Liver (tissue), 9 donors: Measurements from ENCODE around the gene ADTRP. TPM values are rescaled to one million over a fixed set of nuclear protein-coding genes. Genes with fewer than 3 reads are reported as not detected.

Source experiments
- DNase-seq: peaks from one replicate; pipeline ENCODE4 v3.0.0-alpha.2; 2017; ENCODE audit warnings: low spot score
- H3K27ac ChIP-seq, 2 donors: one replicate each; pipeline ENCODE4 v1.7.0; 2013; ENCODE audit warnings: inconsistent platforms in 2 of 2, low read length in 2 of 2, control low read depth in 1 of 2, low read depth in 1 of 2, mild to moderate bottlenecking in 1 of 2
- H3K27me3 ChIP-seq, 4 donors: one replicate each; pipeline versions ENCODE4 v1.6.1 to v1.7.0; 2013; ENCODE audit warnings: low read length in 3 of 4, inconsistent platforms in 1 of 4, mild to moderate bottlenecking in 1 of 4, moderate library complexity in 1 of 4; ENCODE audit not compliant: control insufficient read depth in 4 of 4, insufficient read depth in 4 of 4
- H3K36me3 ChIP-seq, 4 donors: one replicate each; pipeline versions ENCODE4 v1.6.1 to v1.7.0; 2013; ENCODE audit warnings: low read length in 3 of 4, mild to moderate bottlenecking in 3 of 4, low read depth in 1 of 4, moderate library complexity in 1 of 4; ENCODE audit not compliant: control insufficient read depth in 4 of 4, insufficient read depth in 3 of 4
- H3K4me1 ChIP-seq, 4 donors: one replicate each; pipeline versions ENCODE4 v1.6.1 to v1.7.0; 2013; ENCODE audit warnings: low read length in 3 of 4, mild to moderate bottlenecking in 3 of 4, moderate library complexity in 1 of 4; ENCODE audit not compliant: control insufficient read depth in 4 of 4, insufficient read depth in 4 of 4
- H3K4me3 ChIP-seq, 3 donors: one replicate each; pipeline versions ENCODE4 v1.6.1 to v1.7.0; 2013; ENCODE audit warnings: low read length in 3 of 3, control low read depth in 1 of 3, low read depth in 1 of 3, mild to moderate bottlenecking in 1 of 3
- H3K9ac ChIP-seq, 2 donors: one replicate each; pipeline ENCODE4 v1.7.0; 2013; ENCODE audit warnings: low read length in 2 of 2, mild to moderate bottlenecking in 2 of 2, moderate library complexity in 2 of 2, control low read depth in 1 of 2, low read depth in 1 of 2
- H3K9me3 ChIP-seq, 4 donors: one replicate each; pipeline versions ENCODE4 v1.6.1 to v1.7.0; 2013; ENCODE audit warnings: low read length in 3 of 4; ENCODE audit not compliant: control insufficient read depth in 4 of 4
- EGR1 ChIP-seq, 2 donors: IDR thresholded peaks; 2 replicates each; pipeline ENCODE4 v1.6.1; 2016 to 2018; ENCODE audit warnings: antibody characterized with exemption in 2 of 2, low read depth in 2 of 2
- FOXA1 ChIP-seq: IDR thresholded peaks from 2 replicates; pipeline ENCODE4 v1.6.1; 2016; ENCODE audit warnings: antibody characterized with exemption
- FOXA2 ChIP-seq: IDR thresholded peaks from 2 replicates; pipeline ENCODE4 v1.6.1; 2016; ENCODE audit warnings: antibody characterized with exemption
- GABPA ChIP-seq, 2 donors: IDR thresholded peaks in 1 of 2; conservative IDR thresholded peaks in 1 of 2; 2 replicates each; pipeline ENCODE4 v1.6.1; 2016; ENCODE audit warnings: antibody characterized with exemption in 2 of 2, mild to moderate bottlenecking in 1 of 2, moderate library complexity in 1 of 2
- HNF4A ChIP-seq, 2 donors: conservative IDR thresholded peaks; 2 replicates each; pipeline ENCODE4 v1.6.1; 2016; ENCODE audit warnings: antibody characterized with exemption in 2 of 2, mild to moderate bottlenecking in 2 of 2
- HNF4G ChIP-seq: IDR thresholded peaks from 2 replicates; pipeline ENCODE4 v1.6.1; 2016; ENCODE audit warnings: antibody characterized with exemption
- NR2F2 ChIP-seq: IDR thresholded peaks from 2 replicates; pipeline ENCODE4 v1.6.1; 2016; ENCODE audit warnings: antibody characterized with exemption
- RAD21 ChIP-seq, 2 donors: IDR thresholded peaks; 2 replicates each; pipeline ENCODE4 v1.6.1; 2016; ENCODE audit warnings: antibody characterized with exemption in 2 of 2, mild to moderate bottlenecking in 2 of 2
- RXRA ChIP-seq, 2 donors: IDR thresholded peaks; 2 replicates each; pipeline ENCODE4 v1.6.1; 2017 to 2018; ENCODE audit warnings: antibody characterized with exemption in 2 of 2, mild to moderate bottlenecking in 1 of 2
- SP1 ChIP-seq: IDR thresholded peaks from 2 replicates; pipeline ENCODE4 v1.6.1; 2018; ENCODE audit warnings: antibody characterized with exemption, mild to moderate bottlenecking
- TAF1 ChIP-seq: conservative IDR thresholded peaks from 2 replicates; pipeline ENCODE4 v1.6.1; 2016; ENCODE audit warnings: antibody characterized with exemption, mild to moderate bottlenecking
- YY1 ChIP-seq: IDR thresholded peaks from 2 replicates; pipeline ENCODE4 v1.6.1; 2016; ENCODE audit warnings: antibody characterized with exemption, mild to moderate bottlenecking
- WGBS: extraction: QIAGEN DNeasy Blood & Tissue Kit; methylation state at CpG from one replicate; pipeline ENCODE4 v1.1.7; 2013; 5-methylcytosine and 5-hydroxymethylcytosine counted together
- polyA plus RNA-seq, 2 donors: library from polyadenylated mRNA; stranded (reverse) in 1 of 2; unstranded in 1 of 2; fragments of 200-250 nt in 1 of 2; fragments of >200 nt in 1 of 2; fragmentation: Nextera tagmentation in 1 of 2; extraction: Ambion mirVana in 1 of 2; gene quantifications; one replicate each; pipeline versions ENCODE4 v1.2.1 to v1.2.3, GENCODE V29; 2013 to 2015
- total RNA-seq, 2 donors: library from RNA; depleted of rRNA; stranded (reverse); fragments of >200 nt; gene quantifications; one replicate each; pipeline ENCODE4 v1.2.3, GENCODE V29; 2014
- TF ChIP-seq, protein P1 (sequence below): IDR thresholded peaks from 2 replicates; pipeline ENCODE4 v1.6.1; 2016; ENCODE audit warnings: antibody characterized with exemption
- TF ChIP-seq, protein P2 (sequence below): IDR thresholded peaks from 2 replicates; pipeline ENCODE4 v1.6.1; 2016; ENCODE audit warnings: antibody characterized with exemption, mild to moderate bottlenecking
- TF ChIP-seq, protein P3 (sequence below): IDR thresholded peaks from 2 replicates; pipeline ENCODE4 v1.6.1; 2016; ENCODE audit warnings: antibody characterized with exemption
- TF ChIP-seq, protein P4 (sequence below): fragments of 150-350 bp; IDR thresholded peaks from 2 replicates; pipeline ENCODE4 v1.5.1; 2017; ENCODE audit warnings: improper control_type of control experiment, low read depth, low read length; ENCODE audit not compliant: missing input control
- donor health status: healthy.
- donor health status: healthy.
- donor health status: healthy.
- donor health status: healthy.
- donor health status: healthy.

ADTRP gene
- total and polyA plus RNA-seq, 4 donors, result 0.21 to 2.0 (median 0.50) TPM; not detected in 1

DNA sequence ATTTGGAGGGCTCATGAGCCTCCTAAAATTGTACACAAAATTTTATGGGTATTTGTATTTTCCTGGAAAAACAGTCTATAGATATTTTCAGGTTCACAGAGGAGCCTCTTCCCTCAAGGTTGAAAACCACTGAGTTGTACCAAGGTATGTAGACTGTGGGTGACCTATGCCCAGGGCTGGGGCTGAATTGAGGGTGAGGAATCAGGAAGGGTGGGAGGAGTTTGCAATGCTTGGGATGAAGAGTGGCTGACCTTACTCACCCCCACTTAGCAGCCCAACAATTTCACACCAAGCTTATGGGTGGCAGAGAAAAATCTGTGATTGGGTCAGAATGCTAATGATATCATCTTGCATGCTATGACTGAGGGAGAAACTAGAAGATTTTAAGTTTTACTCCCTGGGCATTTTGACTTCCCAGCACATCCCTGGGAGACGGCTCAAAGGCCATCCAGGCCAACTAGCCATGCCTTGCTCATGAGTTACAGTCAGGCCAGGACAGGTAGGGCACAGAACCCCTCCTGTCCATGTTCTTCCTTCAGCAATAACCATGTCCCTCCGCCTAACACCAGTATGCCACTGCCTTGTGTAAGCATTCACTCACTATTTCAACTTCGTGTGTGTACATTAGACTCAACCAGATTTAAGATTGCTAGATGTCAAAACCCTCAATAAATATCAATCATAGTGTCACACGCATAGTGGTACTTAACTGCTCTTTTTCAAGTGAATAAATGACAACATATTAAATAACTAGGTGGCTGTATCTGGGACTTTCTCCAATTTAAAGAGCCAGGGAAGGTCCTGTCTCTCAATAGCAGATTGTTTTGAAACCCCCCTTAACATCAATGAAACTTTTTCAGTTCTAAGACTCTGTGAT lies 16.6 kb downstream of the ADTRP start (continued):
- TF ChIP-seq, protein P1, sequence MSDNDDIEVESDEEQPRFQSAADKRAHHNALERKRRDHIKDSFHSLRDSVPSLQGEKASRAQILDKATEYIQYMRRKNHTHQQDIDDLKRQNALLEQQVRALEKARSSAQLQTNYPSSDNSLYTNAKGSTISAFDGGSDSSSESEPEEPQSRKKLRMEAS, result no peak
- TF ChIP-seq, protein P2, sequence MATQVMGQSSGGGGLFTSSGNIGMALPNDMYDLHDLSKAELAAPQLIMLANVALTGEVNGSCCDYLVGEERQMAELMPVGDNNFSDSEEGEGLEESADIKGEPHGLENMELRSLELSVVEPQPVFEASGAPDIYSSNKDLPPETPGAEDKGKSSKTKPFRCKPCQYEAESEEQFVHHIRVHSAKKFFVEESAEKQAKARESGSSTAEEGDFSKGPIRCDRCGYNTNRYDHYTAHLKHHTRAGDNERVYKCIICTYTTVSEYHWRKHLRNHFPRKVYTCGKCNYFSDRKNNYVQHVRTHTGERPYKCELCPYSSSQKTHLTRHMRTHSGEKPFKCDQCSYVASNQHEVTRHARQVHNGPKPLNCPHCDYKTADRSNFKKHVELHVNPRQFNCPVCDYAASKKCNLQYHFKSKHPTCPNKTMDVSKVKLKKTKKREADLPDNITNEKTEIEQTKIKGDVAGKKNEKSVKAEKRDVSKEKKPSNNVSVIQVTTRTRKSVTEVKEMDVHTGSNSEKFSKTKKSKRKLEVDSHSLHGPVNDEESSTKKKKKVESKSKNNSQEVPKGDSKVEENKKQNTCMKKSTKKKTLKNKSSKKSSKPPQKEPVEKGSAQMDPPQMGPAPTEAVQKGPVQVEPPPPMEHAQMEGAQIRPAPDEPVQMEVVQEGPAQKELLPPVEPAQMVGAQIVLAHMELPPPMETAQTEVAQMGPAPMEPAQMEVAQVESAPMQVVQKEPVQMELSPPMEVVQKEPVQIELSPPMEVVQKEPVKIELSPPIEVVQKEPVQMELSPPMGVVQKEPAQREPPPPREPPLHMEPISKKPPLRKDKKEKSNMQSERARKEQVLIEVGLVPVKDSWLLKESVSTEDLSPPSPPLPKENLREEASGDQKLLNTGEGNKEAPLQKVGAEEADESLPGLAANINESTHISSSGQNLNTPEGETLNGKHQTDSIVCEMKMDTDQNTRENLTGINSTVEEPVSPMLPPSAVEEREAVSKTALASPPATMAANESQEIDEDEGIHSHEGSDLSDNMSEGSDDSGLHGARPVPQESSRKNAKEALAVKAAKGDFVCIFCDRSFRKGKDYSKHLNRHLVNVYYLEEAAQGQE, result no peak
- no peak for TF ChIP-seq RAD21 (IDR thresholded peaks at IDR 0.05)
- no peak for TF ChIP-seq NR2F2
- TF ChIP-seq EGR1 (IDR thresholded peaks at IDR 0.05; ENCODE audit: low read depth in 2 of 2), result no peak

DNA sequence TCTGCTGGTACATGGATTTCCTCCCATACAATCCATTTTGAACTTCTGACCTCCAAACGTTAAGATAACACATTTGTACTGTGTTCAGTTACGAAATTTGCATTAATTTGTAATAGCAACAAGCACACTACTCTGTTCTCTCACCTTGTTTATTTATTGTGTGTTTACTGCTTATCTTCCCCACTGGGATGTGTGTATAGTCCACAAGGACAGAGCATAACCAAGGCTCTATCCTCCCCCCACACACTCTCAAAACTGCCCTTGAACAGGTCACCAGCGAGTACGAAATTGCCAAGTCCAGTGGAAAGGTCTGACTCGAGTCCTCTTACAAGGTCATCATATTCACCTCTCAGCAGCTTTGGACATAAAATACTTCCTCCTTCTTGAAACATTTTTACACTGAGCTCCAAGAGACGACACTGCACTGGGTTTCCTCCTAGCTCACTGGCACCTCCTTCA lies 18.6 kb downstream of the ADTRP start:
- 41% methylated on average over 6 of the region's 6 CpGs for WGBS
- no peak overlapping the region for H3K9ac ChIP-seq
- peaks cover 3 to 8% (median 5%) of the 10 kb centered on the region in 4 donors for H3K4me1 ChIP-seq
- no peak overlapping the region for H3K4me3 ChIP-seq
- TF ChIP-seq SP1, result peak; percentile 40
- TF ChIP-seq FOXA2, result no peak
- no peak for TF ChIP-seq FOXA1
- no peak for TF ChIP-seq EGR1 (IDR thresholded peaks at IDR 0.05; ENCODE audit: low read depth in 2 of 2)
- TF ChIP-seq, protein P2, result no peak
- TF ChIP-seq YY1, result no peak
- TF ChIP-seq TAF1, result no peak
- TF ChIP-seq HNF4G, result peak; percentile 36
- TF ChIP-seq, protein P3, sequence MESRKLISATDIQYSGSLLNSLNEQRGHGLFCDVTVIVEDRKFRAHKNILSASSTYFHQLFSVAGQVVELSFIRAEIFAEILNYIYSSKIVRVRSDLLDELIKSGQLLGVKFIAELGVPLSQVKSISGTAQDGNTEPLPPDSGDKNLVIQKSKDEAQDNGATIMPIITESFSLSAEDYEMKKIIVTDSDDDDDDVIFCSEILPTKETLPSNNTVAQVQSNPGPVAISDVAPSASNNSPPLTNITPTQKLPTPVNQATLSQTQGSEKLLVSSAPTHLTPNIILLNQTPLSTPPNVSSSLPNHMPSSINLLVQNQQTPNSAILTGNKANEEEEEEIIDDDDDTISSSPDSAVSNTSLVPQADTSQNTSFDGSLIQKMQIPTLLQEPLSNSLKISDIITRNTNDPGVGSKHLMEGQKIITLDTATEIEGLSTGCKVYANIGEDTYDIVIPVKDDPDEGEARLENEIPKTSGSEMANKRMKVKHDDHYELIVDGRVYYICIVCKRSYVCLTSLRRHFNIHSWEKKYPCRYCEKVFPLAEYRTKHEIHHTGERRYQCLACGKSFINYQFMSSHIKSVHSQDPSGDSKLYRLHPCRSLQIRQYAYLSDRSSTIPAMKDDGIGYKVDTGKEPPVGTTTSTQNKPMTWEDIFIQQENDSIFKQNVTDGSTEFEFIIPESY, result no peak
- TF ChIP-seq, protein P4, sequence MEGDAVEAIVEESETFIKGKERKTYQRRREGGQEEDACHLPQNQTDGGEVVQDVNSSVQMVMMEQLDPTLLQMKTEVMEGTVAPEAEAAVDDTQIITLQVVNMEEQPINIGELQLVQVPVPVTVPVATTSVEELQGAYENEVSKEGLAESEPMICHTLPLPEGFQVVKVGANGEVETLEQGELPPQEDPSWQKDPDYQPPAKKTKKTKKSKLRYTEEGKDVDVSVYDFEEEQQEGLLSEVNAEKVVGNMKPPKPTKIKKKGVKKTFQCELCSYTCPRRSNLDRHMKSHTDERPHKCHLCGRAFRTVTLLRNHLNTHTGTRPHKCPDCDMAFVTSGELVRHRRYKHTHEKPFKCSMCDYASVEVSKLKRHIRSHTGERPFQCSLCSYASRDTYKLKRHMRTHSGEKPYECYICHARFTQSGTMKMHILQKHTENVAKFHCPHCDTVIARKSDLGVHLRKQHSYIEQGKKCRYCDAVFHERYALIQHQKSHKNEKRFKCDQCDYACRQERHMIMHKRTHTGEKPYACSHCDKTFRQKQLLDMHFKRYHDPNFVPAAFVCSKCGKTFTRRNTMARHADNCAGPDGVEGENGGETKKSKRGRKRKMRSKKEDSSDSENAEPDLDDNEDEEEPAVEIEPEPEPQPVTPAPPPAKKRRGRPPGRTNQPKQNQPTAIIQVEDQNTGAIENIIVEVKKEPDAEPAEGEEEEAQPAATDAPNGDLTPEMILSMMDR, result no peak
- peak; percentile 57 to 59 for TF ChIP-seq RXRA (IDR thresholded peaks at IDR 0.05)
- TF ChIP-seq HNF4A (conservative IDR thresholded peaks at IDR 0.05), result peak; percentile 50 to 69
- no peak for TF ChIP-seq GABPA (IDR thresholded peaks at IDR 0.05 in 1 of 2, conservative IDR thresholded peaks at IDR 0.05 in 1 of 2)
- H3K27ac ChIP-seq, result no peak overlapping the region
- H3K9me3 ChIP-seq, result peaks cover 0 to 3% (median 1%) of the 10 kb centered on the region in 4 donors
- H3K36me3 ChIP-seq, result no peaks in the 10 kb centered on the region
- H3K27me3 ChIP-seq, result no peaks in the 10 kb centered on the region
- DNase-seq, result no peak
